ENCODE data around the gene COL6A1. TPM values are rescaled to one million over a fixed set of nuclear protein-coding genes. Genes with fewer than 3 reads are reported as not detected.

COL6A1 gene
- total RNA-seq, 1 experiment from 2014 or later = 1.1 TPM

DNA sequence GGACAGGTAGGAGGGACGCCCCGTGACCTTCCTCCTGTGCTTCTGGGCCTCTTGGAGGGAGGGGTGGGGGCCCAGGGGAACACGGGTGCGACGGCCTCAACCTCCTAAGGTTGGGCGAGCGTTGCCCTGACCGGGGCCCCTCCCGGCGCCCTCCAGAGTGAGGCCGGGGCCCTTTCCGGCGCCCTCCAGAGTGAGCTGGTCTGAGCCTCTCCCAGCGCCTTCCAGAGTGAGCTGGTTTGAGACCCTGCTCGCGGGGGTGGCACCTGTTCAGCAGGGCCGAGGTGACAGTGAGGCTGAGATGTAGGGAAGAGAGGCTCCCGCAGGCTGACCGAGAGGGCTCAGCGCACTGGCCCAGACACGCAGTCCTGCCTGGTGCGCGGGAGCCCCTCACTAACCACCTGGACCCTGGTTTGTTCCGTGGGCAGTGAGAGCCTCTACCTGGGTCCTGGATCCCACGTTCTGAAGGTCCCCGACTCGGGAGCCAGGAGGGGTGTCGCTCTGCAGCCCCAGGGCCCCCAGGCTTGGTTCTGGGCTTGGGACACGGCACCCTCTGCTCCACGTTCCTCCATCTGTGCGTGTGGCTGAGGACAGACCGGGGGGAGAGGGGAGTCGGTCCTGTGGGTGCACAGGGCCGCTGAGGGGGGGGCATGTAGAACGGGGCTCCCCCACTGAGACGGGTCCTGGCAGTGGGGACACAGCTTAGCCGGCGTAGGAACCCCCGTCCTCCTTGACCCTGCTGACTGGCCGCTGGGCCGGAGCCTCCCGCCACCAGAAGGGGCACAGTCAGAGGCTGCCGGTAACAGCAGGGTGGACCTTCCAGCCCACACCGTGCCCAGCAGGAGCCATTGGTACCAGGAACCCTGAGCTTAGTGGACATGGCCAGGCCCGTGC, 1.4 kb downstream of the COL6A1 start:
- DNase-seq (ENCODE audit: low spot score) = no peak

DNA sequence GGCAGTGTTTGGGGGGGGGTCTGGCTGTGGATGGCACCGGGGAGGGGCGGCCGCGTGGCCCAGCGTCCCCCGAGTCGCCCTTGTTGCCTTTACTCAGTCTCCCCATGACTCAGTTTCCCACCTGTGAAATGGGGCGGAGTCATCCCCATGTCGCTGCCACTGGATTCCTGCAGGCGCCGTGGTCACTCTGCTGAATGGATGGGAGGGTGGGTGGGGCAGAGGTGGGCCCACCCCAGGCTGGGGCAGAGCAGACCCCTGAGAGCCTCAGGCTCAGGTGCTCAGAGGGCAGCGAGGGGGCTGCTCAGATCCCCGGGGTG, 2.0 kb downstream of the COL6A1 start:
- DNase-seq (ENCODE audit: low spot score) = no peak

DNA sequence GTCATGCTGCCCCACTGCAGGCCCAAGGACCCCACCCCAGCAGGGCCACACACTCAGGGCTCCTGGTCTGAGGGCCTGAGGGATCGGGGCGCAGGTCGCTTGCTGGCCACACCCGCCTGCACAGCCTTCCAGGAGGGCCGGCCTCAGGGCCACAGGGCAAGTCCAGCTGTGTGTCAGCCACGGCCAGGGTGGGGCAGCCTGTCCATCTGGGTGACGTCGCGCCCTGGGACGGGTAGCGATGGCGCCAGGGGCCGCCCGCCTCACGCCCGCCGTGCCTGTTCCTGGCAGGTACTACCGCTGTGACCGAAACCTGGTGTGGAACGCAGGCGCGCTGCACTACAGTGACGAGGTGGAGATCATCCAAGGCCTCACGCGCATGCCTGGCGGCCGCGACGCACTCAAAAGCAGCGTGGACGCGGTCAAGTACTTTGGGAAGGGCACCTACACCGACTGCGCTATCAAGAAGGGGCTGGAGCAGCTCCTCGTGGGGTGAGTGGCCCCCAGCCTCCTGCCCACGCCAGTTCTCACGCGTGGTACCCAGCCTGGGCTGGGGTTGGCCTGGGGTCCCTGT, 2.5 kb downstream of the COL6A1 start:
- DNase-seq (ENCODE audit: low spot score) = no peak

DNA sequence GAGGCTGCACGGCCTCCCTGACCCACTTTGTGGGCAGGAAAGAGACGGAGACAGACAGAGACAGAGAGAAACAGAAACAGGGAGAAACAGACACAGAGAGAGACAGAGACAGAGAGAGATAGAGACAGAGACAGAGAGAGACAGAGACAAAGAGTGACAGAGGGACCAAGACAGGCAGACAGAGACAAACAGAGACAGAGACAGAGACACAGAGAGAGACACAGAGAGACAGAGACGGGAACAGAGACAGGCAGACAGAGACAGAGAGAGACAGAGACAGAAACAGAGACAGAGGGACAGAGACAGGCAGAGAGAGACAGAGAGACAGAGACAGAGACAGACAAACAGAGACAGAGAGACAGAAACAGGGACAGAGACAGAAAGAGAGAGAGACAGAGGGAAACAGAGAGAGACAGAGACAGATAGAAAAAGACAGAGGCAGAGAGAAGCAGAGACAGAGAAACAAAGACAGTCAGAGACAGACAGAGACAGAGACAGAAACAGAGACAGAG, 3.1 kb downstream of the COL6A1 start:
- DNase-seq (ENCODE audit: low spot score) = no peak

DNA sequence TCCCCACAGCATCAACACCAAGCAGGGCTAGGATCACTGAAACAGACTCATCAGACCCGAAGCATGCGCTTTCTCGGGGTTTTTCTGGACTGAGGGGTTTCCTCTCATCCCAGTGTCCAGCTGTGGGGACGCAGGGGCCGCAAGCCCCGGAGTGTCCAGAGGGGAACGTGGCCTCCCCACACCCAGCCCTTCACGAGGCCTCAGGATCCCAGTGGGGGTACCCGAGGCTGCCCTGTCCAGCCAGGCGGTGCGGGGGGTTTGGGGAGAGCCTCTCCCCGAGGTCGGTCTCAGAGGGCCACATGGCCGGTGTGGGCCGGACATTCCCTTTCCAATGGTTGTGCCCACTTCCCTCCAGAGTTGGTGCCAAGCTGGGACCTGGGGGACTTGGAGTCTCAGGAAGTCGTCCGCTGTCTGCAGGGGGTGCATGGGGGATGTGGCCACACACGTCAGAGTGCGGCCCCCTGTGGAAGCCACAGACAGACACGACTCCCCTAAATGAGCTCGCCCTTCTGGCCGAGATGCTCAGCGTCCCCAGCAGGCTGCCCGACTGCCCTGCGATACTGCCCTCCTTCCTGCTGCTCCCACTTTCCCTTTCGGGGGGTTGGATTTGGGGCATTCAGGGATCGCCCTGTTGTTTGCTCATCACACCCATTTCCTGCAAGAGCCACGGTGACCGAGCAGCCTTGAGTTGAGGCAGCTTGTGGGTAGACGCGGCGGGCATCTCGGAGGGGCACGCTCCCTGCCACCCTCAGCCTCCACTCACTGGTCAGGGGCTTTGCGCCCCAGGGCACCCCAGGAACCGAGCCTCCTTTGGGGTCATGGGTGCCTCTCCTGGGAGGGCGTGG, 4.1 kb downstream of the COL6A1 start:
- DNase-seq (ENCODE audit: low spot score) = no peak

DNA sequence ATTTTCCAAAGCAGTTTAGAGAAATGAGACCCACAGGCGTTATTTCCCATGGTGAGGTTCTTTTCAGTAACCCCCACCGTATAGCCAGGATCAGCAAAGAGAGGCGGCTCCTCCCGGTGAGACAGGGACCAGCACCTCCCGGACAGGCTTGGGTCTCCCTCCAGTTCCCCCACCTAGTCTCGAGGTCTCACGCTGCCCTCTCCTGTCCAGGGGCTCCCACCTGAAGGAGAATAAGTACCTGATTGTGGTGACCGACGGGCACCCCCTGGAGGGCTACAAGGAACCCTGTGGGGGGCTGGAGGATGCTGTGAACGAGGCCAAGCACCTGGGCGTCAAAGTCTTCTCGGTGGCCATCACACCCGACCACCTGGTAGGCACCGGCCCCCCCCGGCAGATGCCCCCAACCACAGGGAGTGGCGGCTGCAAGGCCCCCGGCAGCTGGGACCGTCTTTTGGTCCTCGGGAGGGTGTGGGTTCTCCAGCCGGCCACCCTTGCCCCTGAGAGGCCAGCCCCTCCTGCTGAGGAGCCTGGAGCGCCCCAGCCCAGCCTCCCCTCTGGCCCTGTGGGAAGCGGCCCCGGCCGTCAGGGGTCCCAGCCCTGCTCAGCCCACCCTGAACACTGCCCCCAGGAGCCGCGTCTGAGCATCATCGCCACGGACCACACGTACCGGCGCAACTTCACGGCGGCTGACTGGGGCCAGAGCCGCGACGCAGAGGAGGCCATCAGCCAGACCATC, 4.9 kb downstream of the COL6A1 start:
- DNase-seq (ENCODE audit: low spot score) = no peak

DNA sequence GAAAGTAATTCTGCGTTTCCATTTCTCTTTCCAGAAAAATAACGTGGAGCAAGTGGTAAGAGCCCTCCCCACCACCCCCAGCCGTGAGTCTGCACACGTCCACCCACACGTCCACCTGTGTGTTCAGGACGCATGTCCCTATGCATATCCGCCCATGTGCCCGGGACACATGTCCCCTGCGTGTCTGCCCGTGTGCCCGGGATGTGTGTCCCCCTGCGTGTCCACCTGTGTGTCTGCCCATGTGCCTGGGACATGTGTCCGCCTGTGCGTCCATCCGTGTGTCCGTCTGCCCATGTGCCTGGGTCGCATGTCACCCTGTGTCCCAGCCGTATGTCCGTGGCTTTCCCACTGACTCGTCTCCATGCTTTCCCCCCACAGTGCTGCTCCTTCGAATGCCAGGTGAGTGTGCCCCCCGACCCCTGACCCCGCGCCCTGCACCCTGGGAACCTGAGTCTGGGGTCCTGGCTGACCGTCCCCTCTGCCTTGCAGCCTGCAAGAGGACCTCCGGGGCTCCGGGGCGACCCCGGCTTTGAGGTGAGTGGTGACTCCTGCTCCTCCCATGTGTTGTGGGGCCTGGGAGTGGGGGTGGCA, 5.6 kb downstream of the COL6A1 start:
- DNase-seq (ENCODE audit: low spot score) = no peak

DNA sequence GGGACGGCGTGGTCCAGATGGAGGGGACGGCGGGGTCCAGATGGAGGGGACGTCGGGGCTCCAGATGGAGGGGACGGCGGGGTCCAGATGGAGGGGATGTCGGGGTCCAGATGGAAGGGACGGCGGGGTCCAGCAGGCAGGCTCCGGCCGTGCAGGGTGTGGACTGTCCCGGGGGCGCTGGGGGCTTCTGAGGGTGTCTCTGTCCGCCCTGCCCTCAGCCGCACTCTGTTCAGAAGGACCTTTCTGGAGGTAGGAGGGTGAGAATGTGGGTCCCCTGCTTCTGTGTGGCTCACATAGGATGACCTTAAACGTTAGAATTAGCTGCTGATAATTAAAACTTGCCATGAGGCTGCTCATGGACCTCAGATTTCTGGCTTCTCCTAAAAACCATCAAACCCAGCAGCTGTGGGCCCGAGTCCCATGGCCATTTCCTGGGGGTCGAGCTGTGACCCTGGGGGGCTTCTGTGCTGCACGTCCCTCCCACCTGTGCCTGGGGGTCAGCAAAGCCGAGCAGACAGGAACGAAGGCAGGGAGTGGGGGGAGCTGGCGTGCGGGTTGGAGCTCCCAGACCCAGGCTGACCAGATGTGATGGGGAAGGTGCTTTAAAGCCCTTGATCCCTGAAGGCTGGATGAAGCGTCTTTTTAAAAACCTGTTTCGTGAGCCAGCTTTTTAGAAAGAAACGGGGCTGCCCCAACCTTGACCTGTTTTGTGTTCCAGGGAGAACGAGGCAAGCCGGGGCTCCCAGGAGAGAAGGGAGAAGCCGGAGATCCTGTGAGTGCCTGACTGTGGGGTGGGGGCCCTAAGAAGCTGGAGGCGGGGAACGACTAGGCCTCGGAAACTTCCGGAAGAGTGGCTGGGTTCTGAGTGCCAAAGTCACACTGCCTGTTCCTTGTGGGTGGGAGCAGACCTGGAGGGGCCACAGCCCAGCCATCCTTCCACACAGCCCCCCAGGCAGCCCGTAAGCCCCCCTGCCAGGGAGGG, 7.1 kb downstream of the COL6A1 start:
- no peak for DNase-seq (ENCODE audit: low spot score)

DNA sequence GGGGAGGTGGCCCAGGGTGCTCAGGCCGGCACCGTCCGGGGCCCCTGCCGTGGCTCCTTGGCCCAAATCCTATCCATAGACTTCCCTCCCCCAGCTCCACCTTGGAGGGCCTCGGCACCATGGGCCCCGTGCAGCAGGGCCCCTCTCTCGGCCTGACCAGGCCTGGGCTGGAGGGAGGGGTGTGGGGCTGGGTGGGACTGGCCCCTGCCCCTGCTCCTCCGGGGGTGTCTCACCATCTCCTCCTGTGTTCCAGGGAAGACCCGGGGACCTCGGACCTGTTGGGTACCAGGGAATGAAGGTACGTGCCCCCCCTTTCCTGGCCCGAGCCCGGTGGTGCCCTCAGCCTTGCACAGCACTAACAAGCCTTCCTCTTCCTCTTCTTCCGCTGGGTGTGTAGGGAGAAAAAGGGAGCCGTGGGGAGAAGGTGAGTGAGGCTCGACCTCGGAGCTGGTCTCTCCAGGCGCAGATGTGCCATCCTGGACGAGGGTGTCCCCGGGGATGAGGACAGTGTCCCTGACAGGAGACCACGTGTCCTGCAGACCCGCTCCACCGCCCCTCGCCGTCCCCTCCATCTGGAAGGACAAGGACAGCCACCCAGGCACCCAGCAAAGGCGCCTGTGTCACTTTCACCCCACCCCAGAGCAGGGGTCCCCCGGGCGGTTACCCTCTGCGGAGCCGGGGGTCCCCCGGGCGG, 7.9 kb downstream of the COL6A1 start:
- DNase-seq (ENCODE audit: low spot score) = no peak

DNA sequence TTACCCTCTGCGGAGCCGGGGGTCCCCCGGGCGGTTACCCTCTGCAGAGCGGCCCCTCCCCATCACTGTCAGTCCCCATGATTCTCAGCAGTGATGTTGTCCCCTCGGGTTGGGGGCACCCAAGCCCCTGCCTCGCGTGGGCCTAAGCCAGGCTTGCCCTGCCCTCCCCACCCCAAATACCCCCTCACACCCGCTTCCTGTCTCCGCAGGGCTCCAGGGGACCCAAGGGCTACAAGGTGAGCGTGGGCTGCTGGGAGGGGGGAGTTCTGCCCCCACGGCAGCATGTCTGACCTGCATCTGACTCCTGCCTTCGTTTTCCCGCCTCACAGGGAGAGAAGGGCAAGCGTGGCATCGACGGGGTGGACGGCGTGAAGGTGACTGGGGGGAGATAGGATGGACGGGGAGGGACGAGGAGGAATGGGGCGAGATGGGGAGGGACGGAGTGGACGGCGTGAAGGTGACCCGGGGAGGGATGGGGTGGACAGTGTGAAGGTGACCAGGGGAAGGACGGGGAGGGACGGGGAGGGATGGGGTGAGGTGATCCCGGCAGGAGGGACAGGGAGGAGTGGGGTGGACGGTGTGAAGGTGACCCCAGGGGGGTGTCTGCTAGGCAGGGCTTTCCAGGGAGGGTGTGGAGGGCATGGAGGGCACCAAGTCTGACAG, 8.6 kb downstream of the COL6A1 start:
- no peak for DNase-seq (ENCODE audit: low spot score)

DNA sequence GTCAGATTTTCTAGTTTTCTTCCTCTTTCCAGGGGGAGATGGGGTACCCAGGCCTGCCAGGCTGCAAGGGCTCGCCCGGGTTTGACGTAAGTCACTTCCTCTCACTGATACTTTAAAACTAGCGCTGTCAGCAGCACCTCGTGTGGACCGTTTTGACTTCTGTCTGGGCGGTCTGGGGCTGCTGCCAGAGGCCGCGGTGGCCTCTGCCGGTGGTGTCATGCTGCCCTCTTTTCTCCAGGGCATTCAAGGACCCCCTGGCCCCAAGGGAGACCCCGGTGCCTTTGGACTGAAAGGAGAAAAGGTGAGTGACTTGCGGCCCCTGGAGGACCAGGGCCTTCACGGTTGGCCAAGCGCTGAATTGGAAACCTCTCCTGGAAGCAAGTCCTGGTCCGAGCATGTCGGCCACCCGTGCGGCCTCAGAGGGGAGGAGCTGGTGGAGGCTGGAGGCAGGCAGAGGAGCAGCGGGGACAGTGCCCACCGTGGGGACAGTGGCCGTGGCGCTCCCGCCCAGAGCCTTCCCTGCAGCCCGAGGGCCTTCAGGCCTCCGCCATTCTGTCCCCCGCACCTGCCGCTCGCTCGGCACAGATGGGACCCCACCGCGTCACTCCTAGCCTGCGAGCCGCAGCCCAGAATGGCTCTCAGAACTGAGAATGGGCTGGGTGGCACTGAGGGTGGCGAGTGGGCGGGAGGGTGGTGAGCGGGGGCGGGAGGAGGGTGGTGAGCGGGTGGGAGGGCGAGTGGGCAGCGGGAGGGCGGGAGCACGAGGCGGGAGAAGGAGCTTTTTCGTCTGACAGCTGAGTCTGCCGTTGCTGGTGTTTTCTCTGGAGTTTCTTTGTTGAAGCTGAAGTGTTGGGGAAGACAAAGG, 9.4 kb downstream of the COL6A1 start:
- no peak for DNase-seq (ENCODE audit: low spot score)

DNA sequence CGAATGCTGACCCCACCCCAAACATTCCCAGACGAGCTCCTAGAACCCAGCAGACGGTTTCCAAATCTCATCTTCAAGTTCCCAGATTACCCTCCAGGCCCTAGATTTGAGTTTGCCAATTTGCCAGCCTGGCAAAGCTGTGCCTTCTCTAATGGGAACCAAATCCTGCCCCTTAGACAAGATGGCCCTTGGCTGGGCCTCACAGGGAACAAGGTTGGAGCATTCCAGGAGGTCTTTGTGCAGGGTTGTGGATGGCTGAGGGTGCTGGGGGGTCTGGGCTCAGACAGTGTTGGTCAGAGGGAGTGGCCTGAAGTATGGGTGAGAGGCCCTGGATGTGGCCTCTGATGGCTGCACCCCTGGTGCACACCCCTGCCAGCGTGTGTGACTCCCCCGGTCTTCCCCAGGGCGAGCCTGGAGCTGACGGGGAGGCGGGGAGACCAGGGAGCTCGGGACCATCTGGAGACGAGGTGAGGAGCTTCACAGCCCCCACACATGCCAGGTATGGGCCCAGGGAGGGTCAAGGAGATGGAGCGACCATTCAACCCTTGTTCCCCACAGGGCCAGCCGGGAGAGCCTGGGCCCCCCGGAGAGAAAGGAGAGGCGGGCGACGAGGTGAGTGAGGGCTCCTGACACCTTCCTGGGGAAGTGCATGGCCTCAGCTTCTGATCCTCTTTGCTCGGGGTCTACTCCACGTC, 10.2 kb downstream of the COL6A1 start:
- DNase-seq (ENCODE audit: low spot score) = no peak

DNA sequence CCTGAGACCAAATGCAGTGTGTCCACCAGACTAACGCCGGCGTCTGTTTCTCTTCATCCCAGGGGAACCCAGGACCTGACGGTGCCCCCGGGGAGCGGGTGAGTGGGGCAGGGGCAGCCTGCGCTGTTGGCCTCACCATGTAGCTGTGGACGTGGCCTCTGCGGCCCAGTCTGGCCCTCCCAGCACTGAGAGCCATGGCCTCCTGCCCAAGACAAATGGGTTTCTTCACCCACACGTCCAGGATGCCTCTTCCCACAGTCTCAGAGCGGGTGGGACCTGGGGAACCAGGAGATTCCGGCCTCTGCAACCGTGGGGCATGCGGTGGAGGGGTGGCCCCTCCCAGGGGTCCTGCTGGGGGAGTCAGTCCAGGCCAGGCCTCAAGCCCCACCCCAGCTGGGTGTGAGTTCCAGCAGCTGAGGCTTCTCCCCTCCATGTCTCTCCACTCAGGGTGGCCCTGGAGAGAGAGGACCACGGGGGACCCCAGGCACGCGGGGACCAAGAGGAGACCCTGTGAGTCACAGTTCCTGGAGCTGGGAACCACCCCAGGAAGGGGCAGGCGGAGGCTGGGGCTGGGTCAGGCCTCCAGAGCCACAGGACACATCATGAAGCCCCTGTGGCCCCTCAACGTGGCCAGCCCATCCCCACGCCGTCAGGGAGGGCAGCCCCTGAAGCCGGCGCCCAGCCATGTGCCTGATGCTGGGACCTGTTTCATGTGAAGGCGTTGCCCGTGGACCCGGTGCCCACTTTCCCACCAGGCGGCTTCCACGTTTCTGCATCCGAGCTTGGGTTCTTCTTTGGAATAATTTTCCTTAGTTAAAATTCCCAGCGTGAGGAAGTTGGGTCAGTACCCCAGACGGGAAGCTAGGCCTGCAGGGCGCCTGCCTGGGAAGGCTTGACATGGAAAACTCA, 11.0 kb downstream of the COL6A1 start:
- no peak for DNase-seq (ENCODE audit: low spot score)

DNA sequence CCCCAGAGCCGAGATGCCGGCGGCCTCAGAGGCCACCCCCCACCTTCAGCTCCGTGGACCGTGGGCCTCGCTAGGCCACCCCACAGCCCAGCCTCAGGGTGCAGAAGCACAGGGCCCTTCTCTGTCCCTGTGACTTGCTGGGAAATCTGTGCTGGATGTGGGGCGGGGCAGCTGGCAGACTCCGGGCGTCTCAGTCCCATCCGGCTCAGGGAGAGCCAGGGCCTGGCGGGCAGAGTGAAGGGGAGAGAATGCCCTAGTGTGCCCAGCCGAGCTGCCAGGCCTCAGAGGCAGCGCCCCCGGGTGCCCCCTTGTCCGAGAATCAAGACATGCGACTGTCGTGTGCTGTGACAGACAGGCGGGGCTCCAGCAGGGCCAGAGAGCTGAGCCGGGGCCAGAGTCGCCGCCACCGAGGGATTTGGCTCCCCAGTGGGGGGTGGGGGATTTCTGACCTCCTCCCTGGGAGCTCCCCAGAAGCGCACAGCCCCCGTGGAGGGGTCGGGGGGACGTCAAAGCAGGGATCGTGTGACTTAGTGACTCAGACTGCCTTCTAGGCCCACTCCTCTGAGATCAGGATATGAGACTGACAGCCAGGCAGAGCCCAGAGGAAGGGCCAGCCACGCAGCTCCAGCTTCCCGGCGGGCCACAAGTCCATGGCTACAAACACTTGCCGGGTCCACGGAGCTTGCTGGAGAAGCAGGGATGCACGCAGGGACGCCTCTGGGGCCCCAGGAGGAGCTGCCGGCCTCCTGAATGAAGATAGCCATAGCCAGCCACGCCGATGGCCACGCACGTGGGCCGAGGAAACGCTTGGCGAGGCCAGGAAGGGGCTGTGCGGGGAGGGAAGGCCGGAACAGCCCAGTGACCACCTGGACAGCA, 11.9 kb downstream of the COL6A1 start:
- DNase-seq (ENCODE audit: low spot score) = no peak

DNA sequence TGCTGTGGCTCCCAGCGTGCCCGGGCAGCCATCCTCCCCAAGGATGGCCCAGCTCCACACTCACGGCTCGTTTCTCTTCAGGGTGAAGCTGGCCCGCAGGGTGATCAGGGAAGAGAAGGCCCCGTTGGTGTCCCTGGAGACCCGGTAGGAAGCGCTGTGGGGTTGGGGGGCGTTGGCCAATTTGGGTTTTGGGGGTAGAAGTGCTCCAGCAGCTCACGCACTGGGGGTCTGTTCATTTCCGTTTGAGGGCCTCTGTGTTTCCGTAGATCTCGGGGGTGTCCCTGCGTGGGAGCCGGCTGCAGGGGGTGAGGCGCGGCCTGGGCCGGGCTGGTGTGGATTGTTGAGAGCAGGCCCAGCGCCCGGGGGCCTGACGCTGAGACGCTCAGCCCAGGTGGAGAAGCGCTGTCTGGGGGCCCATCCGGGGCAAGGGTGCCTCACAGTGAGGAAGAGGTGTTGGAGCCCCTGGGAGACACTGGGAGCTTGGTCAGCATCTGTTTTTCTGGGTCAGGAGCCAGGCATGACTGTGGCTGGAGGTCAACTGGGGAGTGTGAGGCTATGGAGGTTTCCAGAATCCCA, 12.6 kb downstream of the COL6A1 start:
- DNase-seq (ENCODE audit: low spot score) = no peak
